CD14-positive monocyte (primary cell): ENCODE results near the gene FRA10AC1. TPM values are rescaled to one million over a fixed set of nuclear protein-coding genes. Genes with fewer than 3 reads are reported as not detected.

Experiments
- DNase-seq, 3 donors: peaks; one replicate each; pipeline ENCODE4 v3.0.0-alpha.2; 2011 to 2022
- H2AFZ ChIP-seq: 2 replicates; pipeline ENCODE4 v1.6.0; 2012; ENCODE audit warnings: mild to moderate bottlenecking, low read depth, low read length, inconsistent platforms; ENCODE audit not compliant: insufficient read depth, poor library complexity, severe bottlenecking
- H3K27ac ChIP-seq, 2 donors: 1 replicate in 1 of 2; 2 replicates in 1 of 2; pipeline ENCODE4 v1.5.1; 2012 to 2013; ENCODE audit warnings: low read length in 2 of 2, control low read depth in 1 of 2, inconsistent platforms in 1 of 2, low read depth in 1 of 2, mild to moderate bottlenecking in 1 of 2
- H3K27me3 ChIP-seq, 2 donors: one replicate each; pipeline versions ENCODE4 v1.6.0 to v1.6.1; 2011 to 2013; ENCODE audit warnings: low read length in 2 of 2; ENCODE audit not compliant: control insufficient read depth in 2 of 2, insufficient read depth in 2 of 2
- H3K36me3 ChIP-seq, 2 donors: replicated peaks in 1 of 2; 1 replicate in 1 of 2; 2 replicates in 1 of 2; pipeline versions ENCODE4 v1.5.1 to v1.6.1; 2012 to 2013; ENCODE audit warnings: low read length in 2 of 2, control low read depth in 1 of 2, inconsistent platforms in 1 of 2, mild to moderate bottlenecking in 1 of 2; ENCODE audit not compliant: insufficient read depth in 2 of 2, control insufficient read depth in 1 of 2
- H3K4me1 ChIP-seq, 2 donors: 1 replicate in 1 of 2; 2 replicates in 1 of 2; pipeline versions ENCODE4 v1.5.1 to v1.6.1; 2012 to 2013; ENCODE audit warnings: low read length in 2 of 2, control low read depth in 1 of 2, inconsistent platforms in 1 of 2, mild to moderate bottlenecking in 1 of 2, moderate library complexity in 1 of 2; ENCODE audit not compliant: insufficient read depth in 2 of 2, control insufficient read depth in 1 of 2
- H3K4me2 ChIP-seq: replicated peaks from 2 replicates; pipeline ENCODE3; 2012; ENCODE audit warnings: low read length, moderate library complexity, mild to moderate bottlenecking; ENCODE audit not compliant: poor library complexity, severe bottlenecking; ENCODE audit errors: extremely low read depth
- H3K4me3 ChIP-seq, 3 experiments: fragments of 200-600 bp in 1 of 3; sonication (generic) in 1 of 3; replicated peaks in 1 of 3; 1 replicate in 2 of 3; 2 replicates in 1 of 3; pipeline ENCODE4 v1.5.1; 2011 to 2013; ENCODE audit warnings: low read length in 3 of 3, mild to moderate bottlenecking in 3 of 3, control low read depth in 2 of 3, low read depth in 2 of 3, inconsistent platforms in 1 of 3, moderate library complexity in 1 of 3
- H3K79me2 ChIP-seq: 2 replicates; pipeline ENCODE4 v1.6.0; 2012; ENCODE audit warnings: mild to moderate bottlenecking, control low read depth, inconsistent platforms, low read length, moderate library complexity; ENCODE audit not compliant: insufficient read depth
- H3K9ac ChIP-seq: 2 replicates; pipeline ENCODE4 v1.6.0; 2017; ENCODE audit warnings: low read length, mild to moderate bottlenecking; ENCODE audit not compliant: insufficient read depth, poor library complexity, severe bottlenecking
- H3K9me3 ChIP-seq, 2 donors: replicated peaks in 1 of 2; 1 replicate in 1 of 2; 2 replicates in 1 of 2; pipeline versions ENCODE4 v1.5.1 to v1.6.1; 2012 to 2013; ENCODE audit warnings: low read length in 2 of 2, control low read depth in 1 of 2; ENCODE audit not compliant: control insufficient read depth in 1 of 2, insufficient read depth in 1 of 2
- H4K20me1 ChIP-seq: 2 replicates; pipeline ENCODE4 v1.6.0; 2012; ENCODE audit warnings: mild to moderate bottlenecking, low read length, control low read depth, moderate library complexity; ENCODE audit not compliant: insufficient read depth
- H3K27ac Mint-ChIP-seq, 7 donors: one replicate each; pipeline ENCODE4 v1.8.0; 2020; ENCODE audit warnings: mild to moderate bottlenecking in 7 of 7, mixed read lengths in 7 of 7, moderate library complexity in 6 of 7, inconsistent platforms in 2 of 7
- H3K27me3 Mint-ChIP-seq, 3 donors: one replicate each; pipeline ENCODE4 v1.8.0; 2021 to 2022; ENCODE audit warnings: low read depth in 3 of 3, mild to moderate bottlenecking in 3 of 3, mixed read lengths in 3 of 3, moderate library complexity in 3 of 3, inconsistent platforms in 1 of 3
- H3K36me3 Mint-ChIP-seq, 2 donors: one replicate each; pipeline ENCODE4 v1.8.0; 2020; ENCODE audit warnings: mixed read lengths in 2 of 2, inconsistent platforms in 1 of 2, mild to moderate bottlenecking in 1 of 2
- H3K4me1 Mint-ChIP-seq: one replicate; pipeline ENCODE4 v1.8.0; 2020; ENCODE audit warnings: mild to moderate bottlenecking, mixed read lengths
- H3K4me3 Mint-ChIP-seq, 2 donors: one replicate each; pipeline ENCODE4 v1.8.0; 2020; ENCODE audit warnings: mild to moderate bottlenecking in 2 of 2, mixed read lengths in 2 of 2, moderate library complexity in 1 of 2
- H3K9me3 Mint-ChIP-seq, 7 donors: one replicate each; pipeline ENCODE4 v1.8.0; 2020 to 2022; ENCODE audit warnings: mixed read lengths in 7 of 7, mild to moderate bottlenecking in 6 of 7, moderate library complexity in 6 of 7, inconsistent platforms in 2 of 7
- CTCF ChIP-seq: fragments of 200-600 bp; IDR thresholded peaks from one replicate; pipeline ENCODE4 v1.8.0; 2022; ENCODE audit warnings: antibody characterized with exemption, mild to moderate bottlenecking
- WGBS: methylation state at CpG from one replicate; pipeline ENCODE4 v1.1.5; 2013; ENCODE audit warnings: missing lambda C conversion rate; ENCODE audit not compliant: insufficient coverage; 5-methylcytosine and 5-hydroxymethylcytosine counted together
- intact Hi-C, 2 donors: fragments of 100-400 bp; cut with micrococcal nuclease; formaldehyde crosslinking; loops; one replicate each; pipeline versions ENCODE4 v1.15.0 to v1.15.1; 2023
- polyA plus RNA-seq, 3 donors: library from polyadenylated mRNA; depleted of rRNA in 1 of 3; unstranded in 2 of 3; stranded (reverse) in 1 of 3; fragments of 300-500 nt in 2 of 3; fragments of >200 nt in 1 of 3; fragmentation: Illumina TruSeq in 2 of 3; gene quantifications; 1 replicate in 2 of 3; 2 replicates in 1 of 3; pipeline ENCODE4 v1.2.3, GENCODE V29; 2012 to 2021

Gene FRA10AC1
- polyA plus RNA-seq, 3 donors: 0.95 to 7.2 (median 2.0) TPM

DNA sequence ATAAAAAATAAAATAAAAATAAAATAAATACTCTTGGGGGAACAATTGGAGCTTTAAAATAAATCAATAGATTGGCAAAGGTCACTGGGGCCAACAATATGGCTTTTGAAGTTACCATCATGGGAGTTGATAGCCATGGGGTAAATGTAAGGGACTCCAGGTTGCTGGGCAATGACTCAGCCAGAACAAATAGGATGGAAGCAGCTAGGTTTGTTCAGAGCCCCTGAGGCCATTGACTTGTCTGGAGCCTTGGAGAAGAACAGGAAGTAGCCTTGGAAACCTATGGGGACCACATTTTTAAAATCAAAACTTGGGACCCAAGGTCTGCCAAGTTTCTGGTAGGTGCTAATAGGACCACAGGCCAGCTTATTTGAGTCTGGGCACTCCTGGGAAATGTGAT lies 20.2 kb upstream of the FRA10AC1 start:
- TF ChIP-seq CTCF: no peak
- intact Hi-C loops: no loop called here

DNA sequence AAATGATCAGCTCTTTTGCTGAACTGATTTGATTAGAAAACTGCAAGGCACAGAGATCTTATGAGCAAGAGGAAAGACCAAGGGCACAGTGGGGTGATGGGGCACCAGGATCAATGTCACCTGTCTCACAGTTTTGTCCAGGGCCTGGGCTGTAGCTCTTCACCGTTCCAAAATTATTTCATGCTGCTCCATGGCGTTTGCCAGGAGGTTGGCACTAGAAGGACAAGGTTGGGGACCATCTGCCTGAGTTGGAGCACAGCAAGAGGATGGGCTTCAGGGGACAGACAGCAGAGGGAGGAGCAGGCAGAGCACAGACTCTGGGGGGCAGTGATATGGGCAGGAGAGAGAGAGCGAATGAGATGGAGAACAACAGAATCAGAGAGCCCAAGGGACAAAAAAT lies 17.5 kb upstream of the FRA10AC1 start:
- Histone ChIP-seq H3K4me1 (peaks cover 13 to 18% of the 10 kb centered on the region in 2 donors), H2AFZ (no peak overlapping the region), H3K36me3 (no peaks in the 10 kb centered on the region), H3K4me3 (no peak overlapping the region), H3K9me3 (no peaks in the 10 kb centered on the region), H3K27ac (no peak overlapping the region), H3K27me3 (peaks cover 0 to 6% of the 10 kb centered on the region in 2 donors), H3K9ac (no peak overlapping the region), H3K4me2 (no peak overlapping the region), H3K79me2 (no peaks in the 10 kb centered on the region), H4K20me1 (no peaks in the 10 kb centered on the region)
- Mint-ChIP-seq H3K27me3 (peaks cover 1 to 13% (median 4%) of the 10 kb centered on the region in 3 donors), H3K4me3 (peak overlapping the region in 1 of 2 donors; percentile 43), H3K36me3 (no peaks in the 10 kb centered on the region), H3K27ac (peak overlapping the region in 1 of 7 donors; percentile 35), H3K9me3 (peaks cover 0 to 3% (median 0%) of the 10 kb centered on the region in 7 donors), H3K4me1 (peaks cover 27% of the 10 kb centered on the region)
- intact Hi-C loops: no loop called here
- WGBS: no CpG with 5 or more reads among the region's 3 CpGs
- no peak for DNase-seq
- TF ChIP-seq CTCF: no peak

More for the DNA sequence above, 20.2 kb upstream of the FRA10AC1 start:
- peaks cover 0 to 3% (median 0%) of the 10 kb centered on the region in 7 donors for H3K9me3 Mint-ChIP-seq
- Histone ChIP-seq H3K4me1 (peaks cover 13 to 18% of the 10 kb centered on the region in 2 donors), H2AFZ (no peak overlapping the region), H3K27me3 (peaks cover 11 to 16% of the 10 kb centered on the region in 2 donors), H3K4me2 (no peak overlapping the region), H3K9ac (no peak overlapping the region), H3K9me3 (no peaks in the 10 kb centered on the region), H3K27ac (no peak overlapping the region), H3K36me3 (no peaks in the 10 kb centered on the region), H3K79me2 (no peaks in the 10 kb centered on the region), H3K4me3 (no peak overlapping the region), H4K20me1 (no peaks in the 10 kb centered on the region)
- H3K27me3 Mint-ChIP-seq: peaks cover 11 to 20% (median 16%) of the 10 kb centered on the region in 3 donors
- peaks cover 24% of the 10 kb centered on the region for H3K4me1 Mint-ChIP-seq
- no peak overlapping the region for H3K4me3 Mint-ChIP-seq
- H3K36me3 Mint-ChIP-seq: no peaks in the 10 kb centered on the region
- H3K27ac Mint-ChIP-seq: no peak overlapping the region
- DNase-seq: no peak
